HG02973 (cell line): ENCODE results near the gene SYF2.
"Not testable (repeated sequence)": the region's sequence is repeated elsewhere in the genome, so short reads cannot be mapped to it uniquely, and the experiment has no call there.

ENCODE experiments used
- ATAC-seq: cut with Tn5 transposase; IDR thresholded peaks from one replicate; pipeline ENCODE4 v1.9.1; 2021; ENCODE audit warnings: moderate library complexity; ENCODE audit not compliant: unreplicated experiment

SYF2 gene

DNA sequence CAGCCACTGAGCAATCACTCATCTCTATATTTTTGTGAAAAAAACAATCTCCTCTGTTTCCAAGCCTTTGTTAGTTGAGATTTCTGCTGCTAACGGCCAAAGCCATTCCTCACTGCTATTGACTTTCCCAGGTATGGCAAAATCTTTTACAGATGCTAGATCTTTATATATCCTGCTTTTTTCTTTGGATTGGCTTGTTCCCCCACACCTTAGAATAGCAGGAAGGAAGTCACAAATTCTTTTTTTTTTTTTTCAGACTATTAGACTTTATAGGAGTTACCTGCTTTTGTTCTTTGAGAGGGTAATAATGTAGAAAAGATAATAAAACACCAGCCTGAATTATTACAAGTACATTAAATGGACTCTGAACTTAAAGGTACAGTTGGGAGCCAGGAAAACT, 24.2 kb downstream of the SYF2 start:
- no peak for ATAC-seq

DNA sequence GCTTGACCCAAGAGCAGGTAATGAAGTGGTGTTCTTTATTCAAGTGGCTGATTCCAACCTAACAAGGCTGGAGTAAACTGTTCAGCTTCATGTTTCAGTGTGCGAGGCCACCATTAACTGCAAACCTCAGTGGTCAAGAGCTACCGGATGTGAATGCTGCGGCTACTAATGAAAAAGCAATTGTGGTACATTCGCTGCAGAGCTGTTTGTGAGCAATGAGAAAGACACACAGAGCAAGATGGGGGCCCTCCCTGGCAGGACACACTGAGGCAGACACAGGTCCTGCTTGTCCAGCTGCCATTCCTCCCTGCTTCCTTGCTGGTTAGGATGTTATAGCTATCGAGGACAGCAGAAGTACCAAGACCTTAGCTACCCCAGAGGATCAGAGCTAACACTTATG, 26.1 kb downstream of the SYF2 start:
- no peak for ATAC-seq

DNA sequence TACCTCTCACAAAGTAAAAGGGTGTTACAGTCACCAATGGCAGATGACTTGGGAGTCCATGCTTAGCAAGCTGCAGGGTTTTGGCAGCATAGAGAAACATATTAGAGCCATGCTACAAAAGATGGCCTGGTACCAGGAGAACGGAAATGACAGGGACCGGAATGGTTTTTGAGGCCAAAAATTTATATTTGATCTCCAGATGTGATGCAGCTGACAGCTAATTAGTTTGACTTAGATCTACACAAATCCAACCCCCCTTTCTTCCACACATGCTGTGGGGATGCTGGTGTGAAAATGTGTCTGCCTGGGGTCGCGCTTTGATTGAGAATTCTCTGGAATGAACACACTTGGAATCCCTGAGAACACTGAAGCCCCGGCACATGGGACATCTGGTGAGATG, 26.5 kb downstream of the SYF2 start:
- no peak for ATAC-seq

DNA sequence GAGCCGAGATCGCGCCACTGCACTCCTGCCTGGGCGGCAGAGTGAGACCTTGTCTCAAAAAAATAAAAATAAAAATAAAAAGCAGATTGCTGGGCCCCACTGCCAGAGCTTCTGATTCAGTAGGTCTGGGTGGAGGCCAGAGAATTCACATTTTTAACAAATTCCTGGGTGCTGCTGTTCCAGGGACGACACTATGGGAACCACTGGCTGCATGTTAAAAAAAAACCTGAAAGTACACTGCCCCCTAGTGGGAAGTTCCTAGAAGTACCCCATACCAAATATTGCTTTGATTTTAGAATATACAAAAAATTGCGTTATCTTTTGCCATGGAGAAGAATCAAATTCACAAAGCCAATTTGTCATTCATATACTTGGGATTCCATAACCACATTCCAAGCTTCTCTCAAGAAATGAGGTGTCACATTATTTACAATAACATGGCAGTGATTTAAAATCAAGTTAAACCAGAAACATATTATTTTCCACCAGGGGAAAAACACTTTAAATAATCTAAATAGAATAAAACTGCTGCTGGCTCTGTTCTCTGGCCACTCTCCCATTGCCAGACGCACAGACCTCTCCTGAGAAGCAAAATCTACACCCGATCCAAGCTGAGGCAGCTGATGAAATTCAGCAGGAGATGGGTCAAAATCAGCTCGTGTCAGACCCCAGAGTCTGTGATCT, 27.4 kb downstream of the SYF2 start:
- ATAC-seq: no peak

DNA sequence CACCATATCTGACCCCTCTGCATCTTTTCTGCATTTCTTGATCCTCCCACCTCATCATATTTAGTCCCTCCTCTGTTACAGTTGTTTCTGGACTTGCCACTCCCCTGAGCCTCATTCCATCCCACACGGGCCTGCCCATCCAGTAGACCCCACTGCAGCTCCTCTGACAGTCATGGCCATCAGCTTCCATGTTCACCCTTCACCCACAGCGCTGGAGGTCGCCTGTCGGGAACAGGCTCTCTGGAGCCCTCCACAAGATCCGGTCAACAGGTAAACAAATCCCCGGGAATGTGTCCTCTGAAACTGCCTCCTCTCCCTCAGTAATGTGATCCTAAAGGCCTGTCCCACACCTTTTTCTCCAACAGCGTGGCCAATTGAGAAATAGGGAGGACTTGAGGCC, 31.3 kb downstream of the SYF2 start:
- ATAC-seq: no peak

DNA sequence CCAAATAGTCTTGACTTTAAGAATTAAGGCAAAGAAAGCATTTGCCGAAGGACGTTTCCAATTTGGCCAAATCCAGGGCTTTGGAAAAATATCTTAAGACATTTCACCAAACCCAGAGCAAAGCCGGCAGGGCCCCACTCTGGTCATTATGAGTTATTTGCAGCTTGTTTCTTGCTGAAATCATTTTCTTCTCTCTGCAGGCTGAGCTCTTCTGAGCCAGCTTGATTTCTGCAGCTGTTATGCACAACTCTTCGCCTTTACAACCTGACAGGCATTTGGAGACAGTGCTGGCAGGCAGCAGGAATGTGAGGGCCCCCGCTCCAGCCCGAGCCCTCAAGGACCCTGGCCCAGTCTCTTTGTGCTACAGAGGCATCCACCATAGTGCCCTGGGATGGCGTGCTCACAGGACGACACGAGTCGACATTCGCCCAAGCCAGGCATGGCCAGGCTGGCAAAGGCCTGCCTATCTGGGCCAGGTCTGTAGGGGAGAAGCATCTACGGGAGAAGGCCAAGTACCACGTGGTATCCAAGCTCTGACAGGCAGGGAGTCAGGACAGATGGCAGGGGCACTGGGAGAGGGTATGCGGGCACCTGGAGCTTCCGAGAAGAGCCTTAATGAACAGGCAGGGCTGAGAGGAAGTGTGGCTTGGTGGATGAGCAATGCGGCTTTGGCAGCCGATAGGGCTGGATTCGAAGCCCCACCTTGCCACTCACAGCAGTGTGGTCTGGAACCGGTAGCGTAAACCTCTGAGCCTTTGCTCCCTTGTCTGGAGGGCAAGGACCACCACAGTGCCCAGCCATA, 32.3 kb downstream of the SYF2 start:
- ATAC-seq: no peak

DNA sequence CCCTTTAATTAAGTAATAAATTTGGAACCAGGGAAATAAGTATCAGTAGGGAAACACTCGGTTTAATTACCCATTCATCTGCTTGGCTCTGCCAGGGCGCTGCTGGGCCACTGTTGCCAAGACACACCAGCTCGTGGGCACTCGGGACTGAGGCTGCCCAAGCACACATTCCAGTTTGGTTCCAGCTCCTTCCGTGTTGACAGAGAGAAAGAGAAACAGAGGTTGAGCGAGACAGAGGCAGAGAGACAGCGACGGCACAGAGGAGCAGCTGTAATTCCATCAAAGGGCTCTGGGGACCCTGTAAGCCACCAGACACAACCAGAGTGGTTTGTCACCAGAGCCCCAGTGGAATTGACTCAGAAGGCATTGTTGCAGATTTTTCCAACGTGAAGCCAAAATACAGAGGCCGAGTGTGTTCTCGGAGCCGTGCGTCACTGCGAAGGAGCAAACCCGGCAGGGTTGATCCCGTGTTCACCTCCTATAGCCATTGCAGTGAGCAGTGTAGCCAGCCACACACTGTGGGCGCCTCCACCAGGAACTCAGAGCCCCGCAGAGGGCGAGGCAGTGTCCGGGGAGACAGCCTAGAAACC, 33.5 kb downstream of the SYF2 start:
- ATAC-seq: no peak

DNA sequence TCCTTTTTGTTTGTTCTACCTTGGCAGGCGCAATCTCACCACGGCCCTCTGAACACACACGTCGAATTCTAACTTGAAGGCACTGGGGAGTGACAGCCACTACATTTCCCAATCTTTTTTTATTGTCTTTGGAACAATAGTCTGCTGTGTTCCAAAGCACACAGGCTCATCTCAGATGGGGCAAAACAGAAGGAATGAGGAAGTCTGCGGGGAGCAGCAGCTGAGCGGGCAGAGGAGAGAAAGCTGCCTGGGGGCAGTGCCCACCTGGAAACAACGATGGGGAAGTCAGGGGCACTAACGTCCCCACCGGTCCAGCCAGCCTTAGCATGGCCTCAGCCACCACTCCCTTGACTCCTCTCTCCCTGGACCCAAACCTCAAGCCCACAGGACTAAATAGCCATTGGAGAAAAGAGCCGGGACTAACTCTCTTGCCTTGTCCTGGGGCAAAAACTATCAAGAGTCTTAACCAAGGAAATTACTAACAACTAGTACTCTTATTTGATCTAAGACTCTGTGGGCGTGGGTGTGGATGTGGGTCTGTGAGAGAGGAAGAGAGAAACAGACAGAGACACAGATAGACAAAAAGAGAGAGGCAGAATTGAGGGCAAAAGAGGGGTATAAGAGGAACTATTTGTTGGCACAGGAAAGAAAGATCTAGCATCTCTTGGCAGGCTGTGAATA, 34.2 kb downstream of the SYF2 start:
- no peak for ATAC-seq

DNA sequence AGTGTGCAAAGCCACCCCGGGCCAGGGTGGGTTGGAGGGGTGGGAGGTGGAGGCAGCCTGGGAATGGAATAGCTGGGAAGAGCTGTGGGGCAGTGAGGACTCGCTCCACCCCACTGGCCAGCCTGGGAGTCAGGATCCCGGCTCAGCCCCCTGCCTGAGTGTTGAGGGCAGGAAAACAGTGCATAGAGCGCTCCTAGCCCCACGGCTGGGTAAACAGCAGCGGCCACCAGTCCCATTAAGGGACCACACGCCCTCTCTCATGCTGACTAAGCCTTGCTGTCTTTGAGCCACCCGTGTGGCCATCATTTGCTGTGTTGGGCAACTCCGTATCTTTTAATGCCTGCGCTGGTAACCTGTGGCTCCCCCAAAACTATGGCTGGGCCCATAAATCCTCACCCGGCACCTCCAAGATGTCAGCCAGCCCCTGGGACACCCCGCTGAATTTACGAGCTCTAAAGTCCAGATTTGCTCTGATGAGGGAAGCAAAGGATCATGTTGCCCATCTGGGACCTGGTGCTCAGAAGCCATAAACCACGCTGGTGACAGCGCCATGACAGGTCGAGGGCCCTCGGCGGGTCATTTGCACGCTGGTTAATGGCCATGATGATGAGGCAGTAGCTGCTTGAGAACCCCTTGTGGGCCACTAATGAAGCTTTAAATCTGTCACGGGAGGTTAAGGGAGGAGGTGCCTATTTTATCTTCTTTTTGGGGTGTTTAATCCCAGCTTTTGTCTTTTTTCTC, 34.9 kb downstream of the SYF2 start:
- ATAC-seq: no peak

DNA sequence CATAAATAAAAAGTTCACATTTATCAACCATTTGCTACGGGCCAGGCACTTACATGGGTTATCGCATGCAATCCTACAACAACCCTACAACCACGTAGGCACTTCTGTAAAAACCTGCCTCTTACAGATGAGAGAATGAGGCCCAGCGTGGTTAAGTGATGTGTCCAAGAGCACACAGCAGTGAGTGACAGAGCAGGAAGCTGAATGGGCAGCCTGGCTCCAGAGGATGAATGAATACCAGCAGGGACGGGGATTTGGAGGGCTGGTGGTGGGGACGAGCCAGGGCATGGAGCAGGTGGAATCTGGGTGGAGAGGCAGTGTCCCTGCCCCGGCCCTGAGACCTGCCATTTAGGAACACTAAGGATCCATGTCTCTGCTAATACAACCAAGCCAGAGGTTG, 35.5 kb downstream of the SYF2 start:
- ATAC-seq: no peak

DNA sequence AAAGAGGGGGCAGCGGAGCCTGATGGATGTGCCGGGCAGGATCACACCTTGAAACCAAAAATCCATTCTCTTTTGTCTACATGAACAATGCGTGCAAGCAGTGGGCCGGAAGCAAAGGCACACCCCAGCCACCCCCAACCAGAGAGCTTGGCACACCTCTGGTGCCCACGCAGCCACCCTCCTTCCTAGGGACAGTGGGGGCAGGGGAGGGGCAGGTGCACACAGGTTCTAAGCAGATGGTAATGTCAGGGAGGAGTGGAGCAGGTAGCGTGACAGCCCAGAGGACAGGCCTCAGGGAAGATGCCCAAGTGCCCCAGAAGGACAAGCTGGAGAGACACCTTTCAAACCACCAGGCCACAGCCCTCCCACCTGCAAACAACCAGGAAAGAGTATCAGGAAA, 36.5 kb downstream of the SYF2 start:
- no peak for ATAC-seq

DNA sequence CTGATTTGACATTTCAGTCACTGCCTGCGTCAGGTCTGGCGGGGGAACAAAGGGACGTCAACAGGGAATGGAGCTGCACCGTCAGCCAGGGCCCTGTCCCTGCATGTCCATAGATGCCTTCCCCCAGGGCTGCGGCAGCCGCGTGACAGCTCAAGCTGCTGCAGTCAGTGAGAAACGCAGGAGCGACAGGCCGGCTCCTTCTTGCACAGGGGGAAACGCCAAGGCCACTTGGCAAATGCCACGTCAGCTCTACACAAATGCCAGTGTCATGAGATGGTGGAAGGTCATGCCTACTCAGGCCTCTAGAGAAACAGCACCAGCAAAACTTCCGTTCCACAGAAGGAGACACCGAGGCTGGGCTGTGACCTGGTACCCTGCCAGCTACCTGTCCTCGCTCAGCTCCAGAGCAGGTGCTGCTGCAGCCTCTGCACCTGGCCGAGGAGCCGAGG, 37.7 kb downstream of the SYF2 start:
- no peak for ATAC-seq

DNA sequence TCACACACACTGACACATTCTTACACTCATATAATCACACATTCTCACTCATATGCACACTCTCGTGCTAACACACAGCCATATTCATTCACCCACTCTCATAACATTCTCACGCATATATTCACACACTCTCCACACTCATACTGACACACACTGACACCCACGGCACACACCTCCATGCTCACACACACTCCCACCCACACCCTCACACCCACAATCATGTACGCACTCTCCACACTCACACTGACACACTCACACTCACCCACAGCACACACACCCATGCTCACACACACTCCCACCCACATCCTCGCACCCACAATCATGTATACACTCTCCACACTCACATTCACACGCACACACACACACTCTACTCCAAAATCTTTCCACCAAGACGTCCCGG, 38.2 kb downstream of the SYF2 start:
- ATAC-seq: no peak

DNA sequence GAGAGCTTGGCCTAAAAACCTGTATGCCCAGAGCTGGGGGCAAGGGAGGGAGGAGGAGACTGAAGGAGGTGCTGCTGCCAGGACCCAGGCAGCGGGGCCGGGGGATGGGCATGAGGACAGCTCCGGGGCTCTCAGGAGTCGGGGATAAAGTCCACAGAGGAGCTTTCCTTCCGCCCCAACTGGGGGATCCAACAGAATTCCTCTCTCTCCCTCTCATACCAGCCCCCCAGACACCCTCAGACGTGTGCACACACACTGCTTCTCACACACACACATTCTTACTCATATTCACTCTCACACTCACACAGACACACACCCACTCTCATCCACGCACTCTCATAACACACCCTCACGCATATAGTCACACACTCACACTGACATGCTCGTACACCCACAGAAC, 39.1 kb downstream of the SYF2 start:
- ATAC-seq: no peak

DNA sequence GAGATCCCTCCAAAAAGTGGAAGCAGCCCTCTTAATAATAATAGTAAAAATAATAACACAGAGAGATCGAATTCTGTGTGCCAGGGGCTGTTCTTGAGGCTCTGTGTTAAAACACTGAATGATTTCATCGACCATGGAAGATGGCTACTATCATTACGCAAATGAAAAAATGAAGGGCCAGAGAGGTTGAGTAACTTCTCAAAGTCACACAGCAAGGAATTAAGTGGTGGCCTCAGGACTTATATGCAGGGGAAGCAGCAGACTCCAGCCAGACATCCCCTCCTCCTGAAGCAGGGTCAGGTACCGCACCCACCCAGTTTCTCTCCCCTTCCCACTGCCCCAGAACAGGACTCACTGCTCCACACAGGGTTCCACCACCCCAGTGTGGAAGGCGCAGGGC, 40.1 kb downstream of the SYF2 start:
- ATAC-seq: no peak

DNA sequence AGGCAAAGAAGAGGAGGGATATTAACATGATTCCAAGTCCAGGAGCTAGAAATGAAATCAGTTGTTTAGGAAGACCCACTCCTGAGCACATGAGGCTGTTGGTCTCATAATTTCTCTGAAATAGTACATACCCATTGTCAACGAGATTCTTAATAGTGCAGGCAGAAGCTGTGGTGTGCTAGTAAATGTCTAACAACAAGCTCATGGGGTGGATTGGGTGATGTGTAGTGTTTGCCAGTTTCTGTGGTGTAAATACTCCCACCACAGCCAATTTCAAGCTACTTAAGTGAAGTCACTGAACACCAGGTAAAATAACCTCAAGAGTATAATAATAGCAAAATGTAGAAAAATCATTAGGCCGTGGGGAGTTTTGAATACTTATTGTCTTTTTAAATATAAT, 42.0 kb downstream of the SYF2 start:
- ATAC-seq: no peak

DNA sequence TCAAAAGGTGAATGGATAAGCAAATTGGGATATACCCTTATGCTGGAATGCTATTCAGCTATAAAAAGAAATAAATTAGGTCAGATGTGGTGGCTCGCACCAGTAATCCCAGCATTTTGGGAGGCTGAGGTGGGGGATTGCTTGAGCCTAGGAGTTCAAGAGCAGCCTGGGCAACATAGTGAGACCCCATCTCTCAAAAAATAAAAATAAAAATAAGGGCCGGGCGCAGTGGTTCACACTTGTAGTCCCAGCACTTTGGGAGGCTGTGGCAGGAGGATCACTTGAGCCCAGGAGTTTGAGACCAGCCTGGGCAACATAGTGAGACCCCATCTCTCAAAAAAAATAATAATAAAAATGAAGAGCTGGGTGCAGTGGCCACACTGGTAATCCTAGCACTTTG, 44.4 kb downstream of the SYF2 start:
- not testable (repeated sequence) for ATAC-seq

DNA sequence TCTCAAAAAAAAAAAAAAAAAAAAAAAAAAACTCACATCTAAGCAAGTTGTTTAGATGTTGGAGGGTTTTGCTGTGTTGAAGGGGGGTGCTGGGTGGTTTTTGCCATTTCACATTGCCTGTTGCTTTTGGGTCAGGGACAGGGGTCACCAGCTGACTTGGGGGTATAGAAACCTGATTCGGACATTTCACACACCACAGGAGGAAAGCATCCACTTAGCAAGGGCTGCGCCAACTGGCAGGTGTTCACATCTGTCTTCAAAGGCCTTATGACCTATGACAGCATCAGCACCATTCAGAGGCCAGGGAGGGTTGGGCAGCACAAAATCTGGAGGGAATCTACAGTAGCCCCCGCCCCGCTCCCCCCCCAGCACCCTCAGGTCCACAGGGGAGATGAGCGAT, 45.2 kb downstream of the SYF2 start:
- ATAC-seq: no peak

DNA sequence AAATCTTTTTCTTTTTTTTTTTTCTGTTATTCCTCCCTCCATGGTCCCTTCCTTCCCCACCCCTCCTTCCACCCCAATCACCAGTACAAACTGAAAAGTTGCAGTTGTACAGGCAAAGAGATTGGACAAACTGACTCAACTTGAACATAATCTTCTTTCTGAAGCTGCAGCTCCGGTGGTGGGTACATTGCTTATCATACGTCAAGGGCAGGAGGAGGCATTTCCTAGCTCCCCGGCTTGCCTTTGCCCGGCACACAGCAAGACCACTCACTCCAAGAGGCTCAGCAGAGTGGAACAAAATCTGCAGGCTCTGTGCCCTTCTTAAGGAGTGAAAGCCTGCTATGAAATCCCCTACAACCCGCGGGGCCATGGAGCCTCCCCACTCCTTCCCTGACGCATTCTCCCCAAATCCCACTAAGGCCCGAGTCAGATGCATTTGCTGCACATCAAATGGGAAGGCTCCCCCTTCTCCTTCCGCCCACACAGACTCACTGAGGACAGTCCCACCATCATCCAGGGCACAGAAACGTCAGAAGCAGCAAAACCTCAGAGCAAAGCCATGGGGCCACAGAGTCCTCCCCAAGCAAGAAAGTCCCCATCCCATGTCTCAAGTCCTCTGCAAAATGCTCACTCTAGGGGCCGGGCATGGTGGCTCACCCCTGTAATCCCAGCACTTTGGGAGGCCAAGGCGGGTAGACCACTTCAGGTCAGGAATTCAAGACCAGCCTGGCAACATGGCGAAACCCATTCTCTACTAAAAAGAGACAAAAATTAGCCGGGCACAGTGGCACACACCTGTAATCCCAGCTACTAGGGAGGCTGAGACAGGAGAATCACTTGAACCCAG, 45.9 kb downstream of the SYF2 start:
- no peak for ATAC-seq
